Measurements from ENCODE around the gene TMEM270. TPM values are rescaled to one million over a fixed set of nuclear protein-coding genes. Genes with fewer than 3 reads are reported as not detected.
A peak's percentile ranks its signal among the peaks of the same experiment; 100 is the strongest.
"Not testable (repeated sequence)": the region's sequence is repeated elsewhere in the genome, so short reads cannot be mapped to it uniquely, and the experiment has no call there.

Gene TMEM270
- total RNA-seq, 1 donor from 2014 or later, result not detected

DNA sequence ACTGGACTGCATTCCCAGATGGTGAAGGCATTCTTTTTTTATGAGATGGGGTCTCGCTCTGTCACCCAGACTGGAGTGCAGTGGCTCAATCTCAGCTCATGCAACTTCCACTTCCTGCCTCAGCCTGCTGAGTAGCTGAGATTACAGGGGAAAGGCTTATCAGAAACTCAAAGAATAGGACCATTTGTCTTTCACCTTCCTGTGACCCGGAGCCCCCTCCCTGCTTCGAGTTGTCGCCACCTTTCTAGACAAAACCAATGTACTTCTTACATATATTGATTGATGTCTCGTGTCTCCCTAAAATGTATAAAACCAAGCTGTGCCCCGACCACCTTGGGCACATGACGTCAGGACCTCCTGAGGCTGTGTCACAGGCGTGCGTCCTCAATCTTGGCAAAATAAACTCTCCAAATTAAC is 16.8 kb upstream of the TMEM270 start:
- Mint-ChIP-seq H3K27me3 (no peaks in the 10 kb centered on the region), H3K4me1 (ENCODE audit: low read depth) (peaks cover 19% of the 10 kb centered on the region), H3K4me3 (ENCODE audit: low read depth) (peak overlapping the region; percentile 44), H3K9me3 (ENCODE audit: low read depth) (no peaks in the 10 kb centered on the region), H3K27ac (peak overlapping the region; percentile 92), H3K36me3 (ENCODE audit: insufficient read depth) (no peaks in the 10 kb centered on the region)
- no peak for DNase-seq (ENCODE audit: low spot score, unreplicated experiment)
- no peak for TF ChIP-seq CTCF (IDR thresholded peaks at IDR 0.05; ENCODE audit: unreplicated experiment)

GRCh38 chr7:73844848-73845460 is 16.0 kb upstream of the TMEM270 start:
- H3K4me1 Mint-ChIP-seq (ENCODE audit: low read depth), result peaks cover 19% of the 10 kb centered on the region
- TF ChIP-seq CTCF (IDR thresholded peaks at IDR 0.05; ENCODE audit: unreplicated experiment), result no peak
- H3K4me3 Mint-ChIP-seq (ENCODE audit: low read depth), result no peak overlapping the region
- peaks cover 2% of the 10 kb centered on the region for H3K27me3 Mint-ChIP-seq
- no peaks in the 10 kb centered on the region for H3K9me3 Mint-ChIP-seq (ENCODE audit: low read depth)
- no peak for DNase-seq (ENCODE audit: low spot score, unreplicated experiment)
- peak overlapping the region; percentile 92 for H3K27ac Mint-ChIP-seq
- no peaks in the 10 kb centered on the region for H3K36me3 Mint-ChIP-seq (ENCODE audit: insufficient read depth)

- not testable (repeated sequence) for H3K27ac Mint-ChIP-seq; H3K4me3 Mint-ChIP-seq (ENCODE audit: low read depth); H3K9me3 Mint-ChIP-seq (ENCODE audit: low read depth); H3K36me3 Mint-ChIP-seq (ENCODE audit: insufficient read depth); H3K27me3 Mint-ChIP-seq; DNase-seq (ENCODE audit: low spot score, unreplicated experiment)
- H3K4me1 Mint-ChIP-seq (ENCODE audit: low read depth), result peaks cover 16% of the 10 kb centered on the region
Observed at GRCh38 chr7:73845701-73846195, 15.2 kb upstream of the TMEM270 start.

DNA sequence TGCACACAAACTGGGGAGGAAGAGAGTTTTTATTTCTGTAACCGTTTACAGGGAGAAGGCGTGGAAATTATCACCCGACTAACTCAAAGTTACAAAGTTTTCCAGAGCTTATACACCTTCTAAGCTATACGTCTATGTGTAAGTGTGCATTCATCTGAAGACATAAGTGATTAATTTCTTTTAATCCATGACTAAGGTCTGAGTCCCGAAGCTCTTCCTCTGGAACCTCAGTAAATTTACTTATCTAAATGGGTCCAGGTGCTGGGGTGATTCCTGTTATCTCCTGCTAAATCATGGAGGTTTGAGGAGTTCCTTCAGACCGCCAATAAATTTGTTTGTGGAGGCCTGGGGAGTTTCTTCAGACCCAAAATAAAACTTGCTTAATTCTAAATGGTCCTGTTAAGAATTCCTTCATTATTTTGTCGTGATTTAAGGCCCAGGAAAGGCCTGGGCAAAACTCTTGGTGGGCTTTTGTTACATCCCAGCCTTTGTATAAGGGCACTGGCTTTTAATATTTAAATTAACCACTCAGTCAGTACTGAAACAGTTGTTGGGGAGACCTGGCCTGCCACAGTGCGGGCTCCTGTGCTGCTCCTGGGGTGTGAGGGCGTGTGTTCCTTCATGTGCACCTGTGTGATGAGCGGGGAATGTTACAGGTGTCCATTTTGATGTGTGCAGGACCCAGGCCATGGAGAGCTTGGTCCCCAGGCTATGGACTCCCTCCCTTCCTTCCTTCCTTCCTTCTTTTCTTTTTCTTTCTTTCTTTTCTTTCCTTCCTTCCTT is 12.8 kb upstream of the TMEM270 start:
- TF ChIP-seq CTCF (IDR thresholded peaks at IDR 0.05; ENCODE audit: unreplicated experiment), result no peak
- Mint-ChIP-seq H3K27me3 (peaks cover 2% of the 10 kb centered on the region), H3K36me3 (ENCODE audit: insufficient read depth) (no peaks in the 10 kb centered on the region), H3K4me1 (ENCODE audit: low read depth) (peaks cover 27% of the 10 kb centered on the region), H3K27ac (peak overlapping the region; percentile 37), H3K9me3 (ENCODE audit: low read depth) (no peaks in the 10 kb centered on the region), H3K4me3 (ENCODE audit: low read depth) (no peak overlapping the region)
- DNase-seq (ENCODE audit: low spot score, unreplicated experiment), result no peak

DNA sequence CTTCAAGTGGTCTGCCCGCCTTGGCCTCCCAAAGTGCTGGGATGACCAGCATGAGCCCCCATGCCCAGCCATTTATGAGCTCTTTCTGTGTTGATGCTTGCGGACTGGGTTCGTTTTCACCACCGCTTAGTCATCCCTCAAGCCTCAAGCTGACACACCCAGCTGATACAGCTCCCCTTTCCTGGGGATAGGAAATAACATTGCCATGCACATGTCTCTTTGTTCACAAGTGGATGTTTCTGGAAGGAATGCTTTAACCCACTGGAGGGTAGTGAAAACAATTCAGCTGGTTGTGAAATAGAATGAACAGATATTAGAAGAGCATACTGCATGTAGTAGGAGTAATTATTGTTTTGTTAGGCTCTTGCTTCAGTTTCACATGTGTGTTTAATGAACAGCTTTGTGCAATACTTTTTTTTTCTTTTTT is 10.2 kb upstream of the TMEM270 start:
- no peaks in the 10 kb centered on the region for H3K9me3 Mint-ChIP-seq (ENCODE audit: low read depth)
- H3K27me3 Mint-ChIP-seq, result peaks cover 2% of the 10 kb centered on the region
- TF ChIP-seq CTCF (IDR thresholded peaks at IDR 0.05; ENCODE audit: unreplicated experiment), result no peak
- H3K4me1 Mint-ChIP-seq (ENCODE audit: low read depth), result peaks cover 13% of the 10 kb centered on the region
- H3K36me3 Mint-ChIP-seq (ENCODE audit: insufficient read depth), result no peaks in the 10 kb centered on the region
- no peak for DNase-seq (ENCODE audit: low spot score, unreplicated experiment)
- no peak overlapping the region for H3K4me3 Mint-ChIP-seq (ENCODE audit: low read depth)
- H3K27ac Mint-ChIP-seq, result peak overlapping the region; percentile 76
